HL-60/S4 (cell line): ENCODE measurements around the gene ETV7.
"Not testable (repeated sequence)": the region's sequence is repeated elsewhere in the genome, so short reads cannot be mapped to it uniquely, and the experiment has no call there.

Source experiments
- in situ Hi-C: fragments of 300-500 bp; cut with MboI; formaldehyde crosslinking; loops from 2 replicates; pipeline ENCODE4 v1.14.3; 2022; ENCODE audit warnings: low sequenced_read_pairs

The ETV7 gene

DNA sequence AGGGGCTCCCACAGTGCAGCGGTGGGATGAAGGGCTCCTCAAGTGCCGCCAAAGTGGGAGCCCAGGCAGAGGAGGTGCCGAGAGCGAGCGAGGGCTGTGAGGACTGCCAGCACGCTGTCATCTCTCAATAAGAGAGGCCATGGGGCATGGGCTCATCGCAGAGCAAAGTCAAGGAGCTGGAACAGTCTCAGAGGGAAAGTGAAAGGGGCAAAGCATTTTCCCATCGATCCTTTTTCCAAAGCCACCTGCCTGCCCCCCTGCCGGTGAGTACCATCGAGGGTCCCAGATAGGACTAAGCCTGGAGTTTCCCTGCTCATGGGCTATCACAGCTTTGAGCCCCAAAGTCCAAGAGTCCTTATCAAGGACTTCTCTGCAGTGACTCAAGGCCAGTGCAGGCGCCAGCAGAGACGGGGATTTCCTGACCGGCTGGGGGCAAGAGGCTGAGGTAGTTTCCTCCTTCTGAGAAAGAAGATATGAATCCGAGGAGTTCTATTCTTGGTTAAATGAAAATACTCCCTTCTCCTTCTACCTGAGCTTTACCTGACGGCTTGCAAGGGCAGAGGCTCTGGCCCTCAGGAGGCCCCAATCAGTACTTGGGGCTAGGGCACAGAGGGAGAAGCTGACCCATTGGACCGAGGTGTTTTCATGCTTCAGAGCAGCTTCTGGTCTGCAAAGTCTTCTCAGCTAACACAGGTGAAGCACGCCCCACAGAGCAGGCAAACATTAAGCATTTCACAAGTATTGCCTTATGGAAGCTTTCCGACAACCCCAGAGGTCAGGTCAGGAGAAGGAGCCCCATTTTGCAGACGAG lies 22.6 kb downstream of the ETV7 start:
- in situ Hi-C loops = no loop called here

DNA sequence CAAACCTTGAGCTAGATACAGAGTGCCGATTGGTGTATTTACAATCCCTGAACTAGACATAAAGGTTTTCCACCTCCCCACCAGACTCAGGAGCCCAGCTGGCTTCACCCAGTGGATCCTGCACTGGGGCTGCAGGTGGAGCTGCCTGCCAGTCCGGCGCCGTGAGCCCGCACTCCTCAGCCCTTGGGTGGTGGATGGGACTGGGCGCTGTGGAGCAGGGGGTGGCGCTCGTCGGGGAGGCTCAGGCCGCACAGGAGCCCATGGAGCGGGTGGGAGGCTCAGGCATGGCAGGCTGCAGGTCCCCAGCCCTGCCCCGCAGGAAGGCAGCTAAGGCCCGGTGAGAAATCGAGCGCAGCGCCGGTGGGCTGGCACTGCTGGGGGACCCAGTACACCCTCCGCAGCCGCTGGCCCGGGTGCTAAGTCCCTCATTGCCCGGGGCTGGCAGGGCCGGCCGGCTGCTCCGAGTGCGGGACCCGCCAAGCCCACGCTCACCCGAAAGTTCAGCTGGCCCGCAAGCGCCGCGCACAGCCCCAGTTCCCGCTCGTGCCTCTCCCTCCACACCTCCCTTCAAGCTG lies 23.3 kb downstream of the ETV7 start:
- in situ Hi-C loops = not testable (repeated sequence)

DNA sequence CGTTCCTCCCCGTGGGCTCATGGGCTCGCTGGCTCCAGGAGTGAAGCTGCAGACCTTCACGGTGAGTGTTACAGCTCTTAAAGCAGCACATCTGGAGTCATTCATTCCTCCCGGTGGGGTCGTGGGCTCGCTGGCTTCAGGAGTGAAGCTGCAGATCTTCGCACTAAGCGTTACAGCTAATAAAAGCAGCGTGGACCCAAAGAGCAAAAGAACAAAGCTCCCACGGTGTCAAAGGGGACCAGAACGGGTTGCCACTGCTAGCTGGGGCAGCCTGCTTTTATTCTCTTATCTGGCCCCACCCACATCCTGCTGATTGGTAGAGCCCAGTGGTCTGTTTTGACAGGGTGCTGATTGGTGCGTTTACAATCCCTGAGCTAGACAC lies 24.1 kb downstream of the ETV7 start:
- in situ Hi-C loops = not testable (repeated sequence)

DNA sequence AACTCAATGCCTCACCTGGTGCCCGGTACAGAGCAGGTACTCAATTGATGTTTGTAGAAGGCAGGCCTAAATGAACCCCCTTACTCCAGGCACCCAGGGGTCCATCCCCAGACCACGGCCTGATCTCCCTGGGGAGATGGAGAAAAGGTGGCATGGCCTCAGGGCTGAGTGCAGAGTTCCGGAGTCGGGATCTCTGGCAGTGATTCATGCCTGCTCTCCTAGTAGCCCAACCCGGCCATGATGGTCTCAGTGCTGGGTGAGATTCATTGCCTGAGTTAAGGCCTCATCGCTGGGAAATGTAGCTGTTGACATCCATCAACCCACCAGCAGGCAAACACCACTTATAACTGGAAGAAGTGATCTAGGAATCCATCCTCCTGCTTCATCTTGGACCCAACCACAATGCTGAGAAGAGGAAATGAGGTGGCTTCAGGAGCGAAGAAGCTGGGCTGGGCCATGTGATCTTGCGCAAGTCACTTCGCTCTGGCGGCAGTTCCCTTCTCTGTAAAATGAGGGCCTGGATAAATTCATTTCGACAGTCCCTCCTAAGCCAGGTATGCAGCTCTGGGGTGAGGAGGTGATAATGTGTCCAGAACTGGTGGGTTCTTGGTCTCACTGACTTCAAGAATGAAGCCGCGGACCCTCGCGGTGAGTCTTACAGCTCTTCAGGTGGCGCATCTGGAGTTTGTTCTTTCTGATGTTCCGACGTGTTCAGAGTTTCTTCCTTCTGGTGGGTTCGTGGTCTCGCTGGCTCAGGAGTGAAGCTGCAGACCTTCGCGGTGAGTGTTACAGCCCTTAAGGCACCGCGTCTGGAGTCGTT lies 24.7 kb downstream of the ETV7 start:
- in situ Hi-C loops = no loop called here

DNA sequence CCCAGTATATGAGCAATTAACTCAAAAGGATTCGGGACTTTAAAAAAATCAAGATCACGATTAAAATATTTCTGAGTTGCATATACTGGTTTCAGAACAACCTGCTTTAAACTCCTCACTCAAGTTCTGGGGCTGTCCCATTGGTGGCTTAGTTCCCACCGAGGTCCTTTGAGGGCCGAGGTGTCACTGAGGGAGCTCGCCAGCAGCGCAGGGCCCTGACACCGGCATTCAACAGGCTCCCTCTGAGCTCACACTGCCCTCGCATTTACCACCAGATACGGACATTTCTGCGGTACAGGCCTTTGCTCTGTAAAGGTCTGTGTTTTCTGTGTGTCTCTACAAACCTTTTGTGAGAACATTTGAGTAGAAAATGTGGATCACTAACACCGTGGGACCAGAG lies 26.4 kb downstream of the ETV7 start:
- in situ Hi-C loops = no loop called here

DNA sequence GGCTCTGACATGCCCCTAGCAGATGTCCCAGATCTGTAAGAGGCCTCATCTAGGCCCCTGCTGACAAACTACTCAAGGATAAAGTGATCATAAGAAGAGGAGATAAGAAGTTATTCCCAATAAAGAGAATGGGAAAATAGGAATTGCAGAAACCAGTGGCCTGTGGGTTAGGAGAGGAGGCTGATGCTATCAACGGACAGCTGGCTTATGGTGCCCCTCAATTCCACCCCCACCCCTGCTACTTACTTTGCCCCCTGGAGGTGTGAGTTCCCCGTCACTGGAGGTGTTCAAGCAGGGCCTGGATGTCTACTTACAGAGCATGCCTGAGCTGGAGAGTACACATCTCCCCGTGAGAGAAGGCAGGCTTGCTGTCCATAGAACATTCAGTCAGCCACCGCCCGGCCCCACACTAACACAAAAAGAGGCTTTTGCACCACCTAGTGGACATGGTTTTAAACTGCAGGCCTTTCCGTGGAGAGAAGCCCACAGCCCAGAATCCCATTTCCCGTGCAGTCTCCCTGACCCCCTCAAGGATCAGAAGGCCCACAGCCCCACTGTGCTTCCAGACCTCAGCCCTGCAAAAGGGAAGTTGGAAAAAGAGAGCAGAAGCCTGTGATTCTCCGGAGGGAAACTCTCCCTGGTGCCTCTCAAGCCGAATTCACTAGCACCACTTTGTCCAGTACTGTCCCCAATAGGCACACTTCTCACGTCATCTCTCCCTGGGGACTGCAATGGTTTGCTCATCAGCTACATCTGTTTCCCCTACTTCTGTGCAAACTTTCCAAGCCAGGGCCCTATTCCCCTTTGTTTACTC lies 27.0 kb downstream of the ETV7 start:
- in situ Hi-C loops = no loop called here

DNA sequence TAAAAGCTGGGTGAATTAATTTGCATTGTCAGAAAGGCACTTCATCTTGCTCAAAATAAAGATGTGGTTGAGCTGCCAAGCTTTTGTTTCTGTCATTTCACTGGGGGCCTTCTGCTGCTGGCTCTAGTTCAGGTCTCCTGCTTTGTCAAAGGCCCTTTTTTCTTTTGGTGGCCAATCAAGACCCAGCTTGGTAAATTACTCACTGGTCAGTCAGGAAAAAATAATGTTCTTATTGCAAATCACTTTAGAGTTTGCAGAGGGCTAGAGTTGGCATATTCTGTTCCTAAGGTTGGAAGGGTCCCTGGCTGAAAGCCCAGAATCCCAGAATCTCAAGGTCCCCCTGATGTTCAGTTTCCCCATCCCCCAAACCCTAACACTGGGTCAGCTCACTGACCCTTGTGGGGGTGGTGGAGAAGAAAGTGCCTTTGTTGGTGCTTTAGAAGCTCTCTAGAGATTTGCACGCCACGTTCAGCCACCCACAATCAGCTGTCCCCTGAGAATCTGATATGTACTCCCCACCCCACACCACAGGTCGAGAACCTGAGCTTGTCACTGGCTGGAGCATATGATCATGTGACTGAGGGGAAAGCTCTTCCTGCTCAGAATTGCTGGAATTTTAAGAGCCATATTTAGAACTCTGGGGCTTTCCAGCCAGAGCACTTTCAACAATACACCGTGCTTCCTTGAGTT lies 29.1 kb downstream of the ETV7 start:
- in situ Hi-C loops = loop anchor here (5.0 kb wide), 1 partner anchor 236 kb away; no protein-coding TSS in a partner anchor

DNA sequence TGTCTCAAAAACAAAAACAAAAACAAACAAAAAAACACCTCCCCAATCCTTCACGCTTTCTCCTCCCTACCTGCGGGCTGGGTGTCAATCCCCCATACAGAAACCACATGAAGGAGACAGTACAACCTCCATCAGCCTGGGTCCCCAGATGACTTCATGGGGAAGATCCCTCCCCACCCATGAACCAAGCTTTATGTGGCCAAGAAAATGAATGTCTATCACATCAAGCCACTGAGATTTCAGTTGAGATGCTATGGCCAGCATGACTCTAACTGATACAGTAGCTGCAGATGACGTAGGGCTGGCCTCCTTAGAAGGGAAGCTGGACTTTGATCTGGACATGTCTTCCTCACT lies 29.6 kb downstream of the ETV7 start:
- in situ Hi-C loops = loop anchor here (5.0 kb wide), 1 partner anchor 236 kb away; no protein-coding TSS in a partner anchor

DNA sequence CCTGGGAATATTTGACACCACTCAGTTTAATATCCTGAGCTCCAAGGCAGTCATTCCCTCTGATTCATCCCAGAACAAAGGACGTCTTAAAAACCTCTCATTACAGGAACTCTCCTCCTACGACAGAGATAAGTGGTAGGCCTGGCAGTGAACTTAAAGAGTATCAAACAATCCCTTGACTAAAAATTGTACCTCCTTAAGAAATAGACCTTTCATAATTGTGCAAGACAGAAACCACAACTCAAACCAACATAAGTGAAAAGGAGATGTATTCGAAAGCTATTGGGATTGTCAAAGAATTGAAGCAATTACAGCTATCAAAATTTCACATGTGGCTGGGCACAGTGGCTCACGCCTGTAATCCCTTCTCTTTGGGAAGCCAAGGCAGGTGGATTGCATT lies 31.6 kb downstream of the ETV7 start:
- in situ Hi-C loops = loop anchor here (5.0 kb wide), 1 partner anchor 234 kb away; no protein-coding TSS in a partner anchor

DNA sequence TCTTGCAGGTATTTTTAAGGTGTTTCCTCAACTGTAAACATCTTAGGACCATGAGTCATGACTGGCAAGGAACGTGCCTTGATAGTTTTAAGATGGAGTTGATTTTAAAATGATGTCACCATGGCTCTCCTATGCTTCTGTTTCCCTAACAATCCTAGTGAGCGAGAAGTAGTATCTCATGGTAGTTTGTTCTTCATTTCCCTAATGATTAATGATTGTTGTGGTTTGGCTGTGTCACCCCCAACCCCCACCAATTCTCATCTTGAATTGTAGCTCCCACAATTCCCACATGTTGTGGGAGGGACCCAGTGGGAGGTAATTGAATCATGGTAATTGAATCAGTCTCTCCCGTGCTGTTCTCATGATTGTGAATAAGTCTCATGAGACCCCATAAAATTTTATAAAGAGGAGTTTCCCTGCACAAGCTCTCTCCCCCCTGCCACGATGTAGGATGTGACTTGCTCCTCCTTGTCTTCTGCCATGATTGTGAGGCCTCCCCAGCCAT lies 34.0 kb downstream of the ETV7 start:
- in situ Hi-C loops = no loop called here

DNA sequence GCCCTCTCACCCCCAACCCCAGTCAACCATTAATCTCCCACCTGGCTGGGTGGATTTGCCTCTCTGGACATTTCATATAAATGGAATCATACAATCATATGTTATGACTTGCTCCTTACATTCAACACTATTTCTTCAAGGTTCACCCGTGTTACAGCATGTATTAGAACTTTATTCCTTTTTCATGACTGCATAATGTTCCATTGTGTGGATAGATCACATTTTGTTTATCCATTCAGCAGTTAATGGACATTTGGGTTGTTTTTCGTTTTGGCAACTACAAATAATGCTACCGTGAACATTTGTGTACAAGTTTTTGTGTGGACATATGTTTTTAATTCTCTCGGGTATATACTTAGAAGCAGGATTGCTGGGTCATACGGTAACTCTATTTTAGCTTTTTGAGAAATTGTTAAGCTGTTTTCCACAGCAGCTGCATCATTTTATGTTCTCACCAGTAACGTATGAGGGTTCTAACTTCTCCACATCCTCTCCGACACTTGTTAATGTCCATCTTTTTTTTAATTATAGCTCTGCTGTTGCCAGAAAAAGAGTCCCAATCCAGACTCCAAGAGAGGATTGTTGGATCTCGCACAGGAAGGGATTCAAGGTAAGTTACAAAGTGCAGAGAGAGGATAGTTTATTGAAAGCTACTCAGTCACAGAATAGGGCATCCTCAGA lies 34.9 kb downstream of the ETV7 start:
- in situ Hi-C loops = no loop called here

DNA sequence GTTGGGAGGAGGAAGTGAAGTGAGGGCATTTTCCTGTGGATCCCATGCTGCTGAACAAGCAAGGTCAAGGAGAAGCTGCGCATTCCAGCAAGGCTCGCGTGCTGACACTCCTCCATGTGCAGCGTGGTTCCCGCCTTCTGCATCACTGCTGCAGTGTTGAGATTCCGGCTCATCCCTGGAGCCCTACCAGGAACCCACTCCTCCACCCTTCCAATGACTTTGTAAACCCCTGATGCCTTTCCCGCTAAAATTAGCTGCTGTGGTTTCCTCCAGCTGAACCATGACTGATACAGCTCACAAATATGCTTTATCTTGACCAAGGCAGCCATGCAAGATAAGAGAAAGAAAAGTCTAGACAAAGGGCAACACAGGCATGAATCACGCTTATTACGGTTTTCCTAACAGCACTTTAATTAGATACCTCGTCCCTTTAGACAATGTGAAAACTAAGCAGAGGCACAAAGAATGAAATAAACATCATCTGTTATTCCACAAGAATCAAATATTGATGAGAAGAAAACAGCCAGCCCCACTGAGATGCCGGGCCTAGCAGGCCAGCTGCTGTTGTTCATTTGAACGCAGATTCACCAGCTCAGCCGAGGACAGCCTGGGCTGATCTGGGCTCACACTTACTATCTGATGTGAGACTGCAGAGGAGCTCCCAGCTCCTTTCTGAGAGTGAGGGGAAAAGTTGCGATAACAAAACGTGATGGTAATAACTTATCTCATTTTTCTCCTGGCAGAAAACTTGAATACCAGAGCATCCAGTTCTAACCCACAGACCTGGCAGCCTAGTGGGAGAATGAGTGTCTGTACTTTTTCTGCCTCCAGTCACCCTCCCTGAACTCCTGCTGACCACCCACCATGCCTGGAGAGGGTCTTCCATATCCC lies 36.5 kb downstream of the ETV7 start:
- in situ Hi-C loops = no loop called here

DNA sequence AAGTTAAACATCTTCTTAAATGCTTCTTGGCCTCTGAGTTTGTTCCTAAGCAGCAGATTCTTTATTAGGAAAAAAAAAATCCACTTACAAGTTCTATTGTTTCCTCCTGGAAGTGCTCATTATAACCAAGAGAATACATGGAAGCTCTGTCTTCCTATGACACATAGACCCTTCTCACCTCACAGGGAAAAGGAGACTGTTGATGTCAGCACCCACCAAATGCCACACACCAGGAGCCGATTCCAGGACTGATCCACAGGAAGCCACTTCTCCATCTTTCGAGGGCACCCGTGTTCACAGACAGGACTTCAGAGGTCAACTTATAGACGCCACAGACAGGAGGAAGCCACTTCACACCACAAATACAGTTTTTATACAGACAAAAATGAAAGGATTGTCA lies 37.4 kb downstream of the ETV7 start:
- in situ Hi-C loops = no loop called here

DNA sequence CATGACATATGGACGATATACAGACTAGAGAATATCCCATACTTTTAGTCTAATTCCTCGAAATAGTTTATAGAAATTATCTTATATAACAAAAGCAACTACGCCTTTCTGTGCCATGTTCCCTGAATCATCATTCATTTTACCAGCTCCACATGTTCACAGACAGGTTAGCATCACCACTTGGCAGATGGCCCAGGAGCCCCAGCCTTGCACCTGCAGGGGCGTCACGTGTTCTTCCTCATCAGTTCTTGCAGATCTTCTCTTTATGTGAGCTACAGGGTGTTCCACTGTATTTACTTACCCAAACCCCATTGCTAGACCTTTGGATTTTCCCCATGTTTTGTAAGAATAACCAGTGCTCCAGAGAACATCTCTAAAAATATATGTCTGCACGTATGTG lies 38.2 kb downstream of the ETV7 start:
- in situ Hi-C loops = no loop called here

DNA sequence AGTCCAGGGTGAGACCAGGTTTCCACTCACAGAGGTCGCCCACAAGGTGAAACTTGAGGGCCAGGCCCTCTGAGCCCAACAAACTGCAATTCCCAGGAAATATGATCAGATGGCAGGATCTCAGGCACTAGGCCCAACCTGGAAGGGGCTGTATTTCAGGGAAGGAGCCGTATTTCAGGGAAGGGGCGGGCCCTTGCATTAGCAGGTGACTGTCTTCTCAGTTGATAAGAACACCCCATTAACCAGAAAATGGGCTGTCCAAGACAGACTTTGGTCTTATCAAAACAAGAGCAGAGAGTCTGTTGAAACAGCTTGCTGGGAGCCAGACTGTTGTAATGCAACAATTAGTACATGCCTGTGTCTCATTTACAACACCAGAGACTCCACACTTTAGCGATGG lies 39.8 kb downstream of the ETV7 start:
- in situ Hi-C loops = no loop called here

DNA sequence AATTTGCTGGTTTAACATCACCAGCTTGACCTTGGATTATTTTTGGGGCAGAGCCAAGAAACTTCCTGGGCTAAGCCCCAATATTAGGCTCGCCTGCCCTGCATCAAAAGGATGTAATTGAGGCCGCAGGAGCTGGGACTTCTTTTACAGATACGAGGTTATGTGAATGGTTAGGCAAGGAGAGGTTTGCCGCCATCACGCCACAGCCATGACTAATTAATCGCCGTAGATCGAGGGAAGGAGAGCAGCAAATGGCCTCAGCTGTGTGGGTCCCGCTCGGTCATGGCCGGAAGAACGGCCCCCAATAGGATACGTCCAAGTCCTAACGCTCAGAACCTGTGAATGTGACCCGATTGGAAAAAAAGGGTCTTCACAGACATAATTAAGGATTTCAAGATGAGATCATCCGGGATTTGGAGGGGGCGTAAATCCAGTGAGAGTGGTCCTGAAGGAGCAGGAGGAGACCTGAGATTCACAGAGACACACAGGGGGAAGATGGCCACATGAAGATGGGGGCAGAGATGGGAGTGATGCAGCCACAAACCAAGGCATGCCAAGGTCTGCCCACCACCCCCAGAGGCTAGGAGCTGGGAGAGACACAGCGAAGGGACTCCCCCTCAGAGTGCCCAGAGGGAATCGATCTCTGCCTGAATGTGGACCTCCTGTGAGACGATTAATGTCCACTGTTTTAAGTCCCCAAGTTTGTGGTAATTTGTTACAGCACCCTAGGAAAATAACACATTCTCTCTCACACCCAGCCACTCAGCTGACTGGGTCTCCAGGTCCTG lies 40.8 kb downstream of the ETV7 start:
- in situ Hi-C loops = no loop called here

DNA sequence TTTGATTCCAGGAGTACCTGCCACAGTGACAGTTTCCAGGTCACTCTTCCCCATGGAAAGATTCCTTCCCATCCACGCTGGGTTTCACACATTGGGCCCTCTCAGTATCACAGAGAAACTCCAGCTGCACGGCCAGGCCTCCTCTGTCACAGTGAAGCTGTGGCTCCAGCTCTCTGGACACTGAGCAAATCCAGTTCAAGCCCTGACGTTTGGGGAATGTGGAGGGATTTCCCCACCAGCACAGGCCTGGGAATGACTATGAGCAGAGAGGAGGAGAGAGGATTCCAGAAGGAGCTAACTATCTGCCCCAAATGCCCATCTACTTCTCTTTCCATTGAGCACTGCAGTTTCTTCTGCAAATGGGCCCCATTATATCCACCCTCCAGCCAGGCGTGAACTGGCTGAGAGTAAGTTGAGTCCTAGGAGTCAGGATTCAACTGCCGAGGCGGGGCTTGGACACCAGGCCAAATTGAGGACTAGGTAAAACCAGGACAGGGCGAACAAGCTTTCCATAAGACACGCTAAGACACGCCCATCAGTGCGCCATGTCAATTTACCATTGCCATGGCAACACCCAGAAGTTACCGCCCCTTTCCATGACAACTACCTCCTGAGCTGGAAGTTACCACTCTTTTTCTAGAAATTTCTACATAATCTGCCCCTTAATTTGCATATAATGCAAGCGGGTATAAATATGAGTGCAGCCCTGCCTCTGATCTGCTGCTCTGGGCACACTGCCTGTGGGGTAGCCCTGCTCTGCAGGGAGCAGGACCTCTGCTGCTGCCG lies 41.6 kb downstream of the ETV7 start:
- in situ Hi-C loops = no loop called here
